Chondrocyte (in vitro differentiated cells): ENCODE results near the gene MAP2K5. TPM values are rescaled to one million over a fixed set of nuclear protein-coding genes. Genes with fewer than 3 reads are reported as not detected.

Experiments used
- DNase-seq: peaks from one replicate; pipeline ENCODE4 v3.0.0; 2021; ENCODE audit warnings: mixed read lengths, low spot score
- H3K27ac Mint-ChIP-seq: one replicate; pipeline ENCODE4 v1.8.0; 2021; ENCODE audit warnings: mild to moderate bottlenecking, moderate library complexity, mixed read lengths; ENCODE audit not compliant: unreplicated experiment
- H3K27me3 Mint-ChIP-seq: 2 replicates; pipeline ENCODE4 v1.8.0; 2021; ENCODE audit warnings: low read depth, mixed read lengths
- H3K36me3 Mint-ChIP-seq: 2 replicates; pipeline ENCODE4 v1.8.0; 2021; ENCODE audit warnings: low read depth, mixed read lengths
- H3K4me1 Mint-ChIP-seq: 2 replicates; pipeline ENCODE4 v1.8.0; 2021; ENCODE audit warnings: low read depth, mild to moderate bottlenecking, mixed read lengths
- H3K4me3 Mint-ChIP-seq: one replicate; pipeline ENCODE4 v1.8.0; 2021; ENCODE audit warnings: mild to moderate bottlenecking, moderate library complexity, mixed read lengths; ENCODE audit not compliant: unreplicated experiment
- H3K9me3 Mint-ChIP-seq: 2 replicates; pipeline ENCODE4 v1.8.0; 2021; ENCODE audit warnings: low read depth, mixed read lengths
- CTCF ChIP-seq: fragments of 200-600 bp; sonication (generic); IDR thresholded peaks from 2 replicates; pipeline ENCODE4 v1.5.0; 2021; ENCODE audit warnings: antibody characterized with exemption, mild to moderate bottlenecking, moderate library complexity
- total RNA-seq: library from RNA; stranded (reverse); gene quantifications from 3 replicates; pipeline ENCODE4 v1.2.1, GENCODE V29; 2021

Gene MAP2K5
- total RNA-seq, 1 donor from 2014 or later: 14.0 TPM

- H3K27me3 Mint-ChIP-seq: peaks cover 64% of the 10 kb centered on the region
- peaks cover 3% of the 10 kb centered on the region for H3K9me3 Mint-ChIP-seq
- H3K4me3 Mint-ChIP-seq: no peak overlapping the region
- peak; percentile 42 for DNase-seq
- H3K36me3 Mint-ChIP-seq: peaks cover 4% of the 10 kb centered on the region
- peaks cover 33% of the 10 kb centered on the region for H3K4me1 Mint-ChIP-seq
- no peak for TF ChIP-seq CTCF
- no peak overlapping the region for H3K27ac Mint-ChIP-seq
These were observed 279.4 kb downstream of the MAP2K5 start for GRCh38 chr15:67821784-67822440.

GRCh38 chr15:67822537-67823313 is 280.2 kb downstream of the MAP2K5 start:
- H3K27ac Mint-ChIP-seq: no peak overlapping the region
- peaks cover 4% of the 10 kb centered on the region for H3K36me3 Mint-ChIP-seq
- H3K27me3 Mint-ChIP-seq: peaks cover 64% of the 10 kb centered on the region
- no peak for TF ChIP-seq CTCF
- no peak overlapping the region for H3K4me3 Mint-ChIP-seq
- H3K9me3 Mint-ChIP-seq: no peaks in the 10 kb centered on the region
- H3K4me1 Mint-ChIP-seq: peaks cover 33% of the 10 kb centered on the region
- DNase-seq: peak; percentile 87

- peaks cover 4% of the 10 kb centered on the region for H3K36me3 Mint-ChIP-seq
- H3K27ac Mint-ChIP-seq: no peak overlapping the region
- H3K9me3 Mint-ChIP-seq: no peaks in the 10 kb centered on the region
- DNase-seq: peak; percentile 72
- peaks cover 62% of the 10 kb centered on the region for H3K27me3 Mint-ChIP-seq
- peaks cover 38% of the 10 kb centered on the region for H3K4me1 Mint-ChIP-seq
- H3K4me3 Mint-ChIP-seq: peak overlapping the region; percentile 57
- TF ChIP-seq CTCF: no peak
These were observed 281.1 kb downstream of the MAP2K5 start for GRCh38 chr15:67823314-67824196.

- Mint-ChIP-seq H3K9me3 (no peaks in the 10 kb centered on the region), H3K4me3 (peak overlapping the region; percentile 3), H3K4me1 (peaks cover 42% of the 10 kb centered on the region), H3K27me3 (peaks cover 64% of the 10 kb centered on the region), H3K27ac (no peak overlapping the region), H3K36me3 (peaks cover 6% of the 10 kb centered on the region)
- no peak for TF ChIP-seq CTCF
- peak; percentile 79 for DNase-seq
These were observed 281.9 kb downstream of the MAP2K5 start for GRCh38 chr15:67824197-67824968.
